Thyroid gland (tissue), 4 donors: Measurements from ENCODE around the gene ENDOU.

Experiments
- POLR2A ChIP-seq, 2 donors: fragments of 450-650 bp; IDR thresholded peaks; one replicate each; pipeline ENCODE4 v1.6.1; 2017; ENCODE audit warnings: antibody characterized with exemption in 2 of 2, mild to moderate bottlenecking in 2 of 2, moderate library complexity in 1 of 2
- TF ChIP-seq, protein P1 (sequence below), 6 experiments: fragments of 200-600 bp in 3 of 6; fragments of 450-650 bp in 3 of 6; sonication (generic) in 3 of 6; IDR thresholded peaks; one replicate each; pipeline ENCODE4 v1.5.1; 2016 to 2019; ENCODE audit warnings: antibody characterized with exemption in 6 of 6, mild to moderate bottlenecking in 2 of 6, inconsistent platforms in 1 of 6, moderate library complexity in 1 of 6

- TF ChIP-seq, protein P1, sequence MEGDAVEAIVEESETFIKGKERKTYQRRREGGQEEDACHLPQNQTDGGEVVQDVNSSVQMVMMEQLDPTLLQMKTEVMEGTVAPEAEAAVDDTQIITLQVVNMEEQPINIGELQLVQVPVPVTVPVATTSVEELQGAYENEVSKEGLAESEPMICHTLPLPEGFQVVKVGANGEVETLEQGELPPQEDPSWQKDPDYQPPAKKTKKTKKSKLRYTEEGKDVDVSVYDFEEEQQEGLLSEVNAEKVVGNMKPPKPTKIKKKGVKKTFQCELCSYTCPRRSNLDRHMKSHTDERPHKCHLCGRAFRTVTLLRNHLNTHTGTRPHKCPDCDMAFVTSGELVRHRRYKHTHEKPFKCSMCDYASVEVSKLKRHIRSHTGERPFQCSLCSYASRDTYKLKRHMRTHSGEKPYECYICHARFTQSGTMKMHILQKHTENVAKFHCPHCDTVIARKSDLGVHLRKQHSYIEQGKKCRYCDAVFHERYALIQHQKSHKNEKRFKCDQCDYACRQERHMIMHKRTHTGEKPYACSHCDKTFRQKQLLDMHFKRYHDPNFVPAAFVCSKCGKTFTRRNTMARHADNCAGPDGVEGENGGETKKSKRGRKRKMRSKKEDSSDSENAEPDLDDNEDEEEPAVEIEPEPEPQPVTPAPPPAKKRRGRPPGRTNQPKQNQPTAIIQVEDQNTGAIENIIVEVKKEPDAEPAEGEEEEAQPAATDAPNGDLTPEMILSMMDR (IDR thresholded peaks at IDR 0.05), result no peak
- TF ChIP-seq POLR2A (IDR thresholded peaks at IDR 0.05), result no peak
These were observed 5.1 kb upstream of the ENDOU start for GRCh38 chr12:47730341-47730744.
